ENCODE results near the gene LIMS2.

LIMS2 gene

DNA sequence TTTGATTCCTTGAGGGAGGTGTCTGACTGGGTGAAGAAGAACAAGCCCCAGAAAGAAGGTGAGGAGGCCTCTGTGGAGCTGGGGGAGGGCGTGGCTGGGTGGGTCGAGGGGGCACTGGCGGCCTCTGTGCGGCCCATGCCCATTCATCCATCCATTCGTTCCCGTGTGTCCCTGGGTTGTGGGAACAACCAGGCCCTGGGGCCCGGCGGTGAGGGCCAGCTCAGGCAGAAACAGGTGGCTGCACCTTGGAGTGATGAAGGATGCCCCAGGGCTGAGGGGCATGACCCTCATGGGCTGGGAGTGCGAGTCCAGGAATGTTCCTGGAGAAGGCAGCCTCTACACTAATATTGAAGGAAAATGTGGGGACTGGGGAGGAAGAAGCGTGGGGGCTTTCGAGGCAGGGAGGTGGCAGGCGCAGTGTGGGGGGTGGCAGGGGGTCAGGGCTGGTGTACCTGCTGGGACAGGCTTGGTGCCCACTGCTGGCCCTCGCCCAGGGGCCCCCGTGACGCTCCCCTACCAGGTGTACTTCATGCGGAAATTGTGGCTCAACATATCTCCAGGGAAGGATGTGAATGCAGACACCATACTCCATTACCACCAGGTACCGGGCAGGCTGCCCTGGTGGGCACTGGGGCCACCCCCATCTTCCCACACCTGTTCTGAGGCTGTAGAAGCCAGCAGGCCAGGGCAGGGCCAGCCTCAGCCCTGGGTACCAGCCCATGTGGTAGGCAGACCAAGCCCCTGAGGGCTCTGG lies 40.5 kb downstream of the LIMS2 start:
- no peak for DNase-seq (ENCODE audit: low read depth)

DNA sequence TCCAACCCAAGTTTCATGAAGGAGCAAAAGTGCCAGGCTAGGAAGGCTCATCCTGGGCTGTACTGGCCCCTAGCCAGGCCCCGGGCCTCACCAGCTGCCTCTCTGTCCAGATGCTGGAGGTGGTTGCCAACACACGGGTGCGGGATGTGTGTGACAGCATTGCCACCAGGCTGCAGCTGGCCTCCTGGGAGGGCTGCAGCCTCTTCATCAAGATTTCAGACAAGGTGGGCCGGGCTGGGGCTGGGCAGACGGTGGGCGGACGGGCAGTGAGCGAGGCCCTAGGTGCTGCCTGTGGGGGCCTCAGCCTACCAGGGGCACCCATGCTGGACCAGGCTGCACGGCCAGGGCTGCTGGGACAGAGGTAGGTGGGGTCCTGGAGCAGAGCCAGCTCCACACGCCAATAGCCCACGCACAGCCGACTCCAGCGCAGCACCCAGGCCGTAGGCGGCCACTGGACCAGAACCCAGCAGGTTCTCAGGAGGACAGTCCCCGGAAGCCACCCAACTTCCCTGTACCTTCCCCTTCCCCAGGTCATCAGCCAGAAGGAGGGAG lies 41.2 kb downstream of the LIMS2 start:
- no peak for DNase-seq (ENCODE audit: low read depth)

DNA sequence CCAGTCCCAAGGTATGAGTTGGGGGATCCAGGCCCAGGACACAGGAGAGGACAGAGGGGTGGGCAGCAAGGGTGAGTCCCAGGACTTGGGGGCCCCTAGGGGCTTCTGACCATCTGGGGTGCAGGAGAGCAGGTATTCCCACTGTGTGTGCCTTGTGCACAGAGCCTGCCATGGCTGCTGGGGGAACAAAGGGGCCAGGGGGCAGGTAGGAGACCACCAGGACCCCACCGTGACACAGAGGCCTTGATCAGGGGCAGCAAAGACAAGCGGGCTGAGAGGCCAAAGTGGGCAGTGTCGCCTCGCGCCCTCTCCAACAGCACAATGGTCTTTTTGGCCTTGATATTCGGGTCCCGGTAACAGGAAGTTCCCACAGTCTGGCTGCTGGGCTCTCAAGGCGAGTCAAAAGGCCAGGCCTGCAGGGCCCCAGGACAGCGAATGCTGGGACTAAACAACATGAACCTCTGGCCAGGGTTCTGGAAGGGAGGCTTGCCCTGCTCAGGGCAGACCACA lies 41.7 kb downstream of the LIMS2 start:
- no peak for DNase-seq (ENCODE audit: low read depth)

DNA sequence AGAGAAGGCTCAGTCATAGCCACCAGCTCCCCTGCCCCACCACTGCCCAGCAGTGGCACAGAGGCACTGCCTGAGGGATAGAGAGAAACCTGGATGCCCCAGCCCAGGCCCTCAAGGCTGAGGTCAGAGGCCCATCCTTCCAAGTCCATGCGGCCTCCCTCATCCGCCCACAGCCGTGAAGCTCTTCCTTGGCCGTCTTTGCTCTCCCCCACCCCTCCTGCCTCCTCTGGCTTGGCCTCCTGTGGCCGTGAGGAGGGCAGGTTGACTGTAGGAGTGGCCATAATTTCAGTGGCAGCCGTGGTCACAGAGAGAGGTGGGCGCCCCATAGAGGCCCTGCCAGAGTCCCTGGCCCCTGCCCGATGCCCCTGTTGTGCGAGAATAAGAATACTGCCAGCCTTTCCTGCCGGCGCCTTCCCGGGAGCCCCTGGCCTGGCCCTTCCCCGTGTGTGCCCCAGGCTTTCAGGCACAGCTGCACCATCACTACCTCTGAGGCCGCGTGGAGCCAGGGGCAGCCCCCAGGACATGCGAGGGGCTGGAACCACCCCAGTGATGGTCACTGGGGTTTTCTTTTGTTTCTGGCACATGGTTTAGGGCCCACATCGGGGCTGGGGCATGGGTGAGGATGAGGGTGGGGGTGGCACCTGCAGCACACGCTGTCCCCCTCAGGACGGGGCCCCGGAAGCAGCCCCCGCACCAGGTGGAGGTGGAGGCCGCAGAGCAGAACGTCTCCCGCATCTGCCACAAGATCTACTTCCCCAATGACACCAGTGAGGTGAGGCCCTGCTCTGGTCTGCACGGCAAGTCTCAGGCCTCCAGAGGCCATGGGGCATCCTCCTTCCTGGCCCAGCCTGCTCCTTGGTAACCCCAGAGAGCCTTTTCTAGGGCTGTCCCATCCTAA lies 42.5 kb downstream of the LIMS2 start:
- no peak for DNase-seq (ENCODE audit: low read depth)

DNA sequence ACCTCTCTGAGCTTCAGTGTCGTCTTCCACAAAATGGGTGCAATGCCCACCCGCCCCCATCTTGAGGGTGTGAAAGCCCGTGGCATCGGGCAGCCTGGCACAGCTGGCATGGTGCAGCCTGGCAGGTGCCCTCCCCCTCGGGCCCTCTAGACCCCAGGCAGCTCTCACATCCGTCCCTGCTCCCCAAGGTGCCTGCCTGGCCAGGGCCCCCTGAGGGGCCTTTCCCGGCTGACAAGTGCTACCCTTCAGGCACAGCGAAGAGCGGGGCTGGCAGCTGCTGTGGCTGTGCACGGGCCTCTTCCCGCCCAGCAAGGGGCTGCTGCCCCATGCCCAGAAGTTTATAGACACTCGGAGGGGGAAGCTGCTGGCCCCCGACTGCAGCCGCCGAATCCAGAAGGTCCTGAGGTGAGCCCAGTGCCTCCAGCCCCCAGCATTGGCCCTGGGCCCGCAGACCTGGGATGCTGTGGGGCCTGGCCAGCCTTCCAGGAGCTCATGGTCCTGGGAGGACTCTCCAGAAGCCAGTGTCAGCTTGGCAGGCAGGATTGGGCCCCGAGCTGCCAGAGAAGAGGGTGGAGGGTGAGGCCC lies 43.2 kb downstream of the LIMS2 start:
- DNase-seq (ENCODE audit: low read depth), result no peak

DNA sequence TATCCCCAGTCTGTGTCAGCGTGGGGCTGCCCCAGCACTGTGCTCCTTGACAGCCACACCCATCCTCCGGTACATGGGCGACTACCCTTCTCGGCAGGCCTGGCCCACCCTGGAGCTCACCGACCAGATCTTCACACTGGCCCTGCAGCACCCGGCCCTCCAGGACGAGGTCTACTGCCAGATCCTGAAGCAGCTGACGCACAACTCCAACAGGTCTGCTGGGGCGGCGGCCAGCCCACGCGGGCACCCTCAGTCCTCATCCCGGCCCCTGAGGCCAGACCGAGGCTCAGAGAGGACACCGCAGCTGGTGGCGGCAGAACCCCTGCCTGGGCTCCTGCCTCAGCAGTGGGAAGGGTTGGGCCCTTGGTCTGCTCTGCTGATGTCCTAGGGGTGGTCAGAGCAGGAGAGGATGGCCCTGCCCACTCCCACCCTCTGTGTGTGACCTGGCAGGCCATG lies 43.8 kb downstream of the LIMS2 start:
- no peak for DNase-seq (ENCODE audit: low read depth)

DNA sequence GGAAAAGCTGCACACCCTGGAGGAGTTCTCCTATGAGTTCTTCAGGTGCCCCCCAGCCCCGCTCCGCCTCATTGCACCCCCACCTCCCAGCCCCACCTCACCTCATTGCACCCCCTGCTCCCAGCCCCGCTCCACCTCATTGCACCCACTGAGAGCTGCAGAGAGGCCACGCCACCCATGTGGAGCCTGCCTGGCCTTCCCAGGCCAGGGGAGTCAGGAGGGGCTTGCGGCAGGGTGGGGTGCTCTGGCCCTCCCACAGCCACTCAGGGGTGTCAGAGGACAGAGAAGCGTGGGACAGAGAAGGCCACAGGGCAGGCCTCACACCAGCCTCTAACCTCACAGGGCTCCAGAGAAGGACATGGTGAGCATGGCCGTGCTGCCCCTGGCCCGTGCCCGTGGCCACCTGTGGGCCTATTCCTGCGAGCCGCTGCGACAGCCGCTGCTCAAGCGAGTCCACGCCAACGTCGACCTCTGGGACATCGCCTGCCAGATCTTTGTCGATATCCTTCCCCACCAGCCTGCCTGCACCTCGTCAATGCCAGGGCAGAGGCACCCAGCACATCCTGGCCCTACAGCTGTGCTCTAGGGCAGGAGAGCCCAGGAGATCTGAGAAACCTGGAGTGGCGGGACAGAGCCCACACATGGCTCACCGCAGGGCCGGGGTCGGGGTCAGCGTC lies 44.3 kb downstream of the LIMS2 start:
- DNase-seq (ENCODE audit: low read depth), result no peak

DNA sequence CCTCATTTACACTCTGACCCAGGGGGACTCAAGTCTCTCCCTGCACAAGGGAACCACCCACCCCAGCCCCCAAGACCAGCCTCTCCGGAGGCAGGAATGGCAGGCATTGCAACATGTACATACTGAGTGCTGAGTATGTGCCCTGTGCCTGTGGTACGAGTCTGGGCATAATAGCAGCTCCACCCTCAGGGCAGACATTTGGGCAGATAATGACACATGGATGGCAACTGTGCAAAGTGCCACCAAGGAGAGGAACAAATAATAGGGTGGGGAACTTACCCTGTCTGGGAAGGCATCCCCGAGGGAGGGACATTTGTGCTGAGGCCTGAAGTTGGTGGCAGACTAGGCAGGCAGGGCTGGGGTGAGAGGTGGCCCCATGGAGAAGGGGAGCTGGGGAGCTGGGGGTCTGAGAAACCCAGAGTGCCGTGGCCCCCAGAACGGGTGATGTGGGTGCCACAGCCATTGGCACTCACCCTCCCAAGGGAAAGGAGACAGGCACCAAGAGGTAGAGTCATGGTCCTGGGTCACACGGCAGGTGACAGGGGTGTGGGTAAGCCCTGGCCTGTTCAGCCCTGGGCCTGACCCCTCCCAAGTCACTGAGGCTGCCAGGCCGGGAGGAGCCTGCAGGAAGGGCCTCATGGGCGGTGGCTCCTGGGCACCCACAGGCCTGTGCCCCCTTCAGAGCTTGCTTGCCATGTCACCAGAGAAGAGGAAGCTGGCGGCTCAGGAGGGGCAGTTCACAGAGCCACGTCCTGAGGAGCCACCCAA lies 45.0 kb downstream of the LIMS2 start:
- no peak for DNase-seq (ENCODE audit: low read depth)

DNA sequence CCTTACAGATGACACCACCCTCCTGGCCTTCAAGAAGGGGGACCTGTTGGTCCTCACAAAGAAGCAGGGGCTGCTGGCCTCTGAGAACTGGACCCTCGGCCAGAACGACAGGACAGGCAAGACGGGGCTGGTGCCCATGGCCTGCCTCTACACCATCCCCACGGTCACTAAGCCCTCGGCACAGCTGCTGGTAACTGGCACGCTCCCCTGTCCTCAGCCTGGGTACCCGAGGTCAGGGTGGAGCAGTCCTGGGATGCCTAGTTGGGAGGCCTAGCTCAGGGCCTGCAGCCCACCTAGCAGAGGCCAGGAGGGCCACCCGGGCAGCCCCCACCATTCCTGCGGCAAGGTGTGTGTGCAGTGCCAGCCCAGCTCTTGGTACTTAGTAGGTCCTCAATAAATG lies 45.7 kb downstream of the LIMS2 start:
- DNase-seq (ENCODE audit: low read depth), result no peak

DNA sequence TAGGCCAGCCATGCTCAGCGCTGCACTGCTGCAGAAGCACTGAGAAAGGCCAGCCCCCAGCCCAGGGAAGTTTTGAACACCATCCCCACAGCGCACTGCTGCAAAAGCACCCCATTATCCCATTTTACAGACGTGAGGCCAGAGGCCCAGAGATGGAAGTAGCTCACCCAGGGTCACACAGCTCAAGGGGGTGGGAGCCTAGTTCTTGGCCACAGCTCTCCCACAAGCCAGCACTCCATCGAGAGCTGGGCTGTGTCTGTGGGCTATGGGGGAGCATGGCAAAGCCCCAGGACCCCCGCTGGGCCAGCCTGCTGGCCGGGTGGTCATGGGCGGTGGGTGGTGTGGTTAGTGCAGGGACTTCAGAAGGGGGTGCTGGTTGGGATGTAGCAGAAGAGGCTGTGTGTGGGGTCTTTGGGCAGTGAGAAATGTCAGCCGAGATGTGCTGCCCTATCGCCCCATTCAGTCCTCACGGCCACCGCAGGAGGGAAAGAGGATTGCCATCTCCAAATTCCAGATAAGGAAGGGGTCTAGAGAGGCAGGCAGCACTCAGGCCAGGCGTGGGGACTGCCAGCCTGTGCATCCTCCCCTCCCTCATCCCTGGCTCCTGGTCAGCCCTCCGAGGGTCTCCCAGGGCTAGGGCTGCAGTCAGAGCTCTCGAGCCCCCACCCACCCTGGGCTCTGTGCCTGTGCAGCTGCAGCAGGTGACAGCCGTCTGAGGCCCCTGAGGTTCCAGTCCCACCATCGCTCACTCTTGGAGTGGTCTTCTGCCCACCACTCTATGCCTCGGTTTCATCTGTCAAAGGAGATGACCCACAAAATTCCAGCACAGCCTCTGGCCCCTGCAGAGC lies 46.3 kb downstream of the LIMS2 start:
- no peak for DNase-seq (ENCODE audit: low read depth)

DNA sequence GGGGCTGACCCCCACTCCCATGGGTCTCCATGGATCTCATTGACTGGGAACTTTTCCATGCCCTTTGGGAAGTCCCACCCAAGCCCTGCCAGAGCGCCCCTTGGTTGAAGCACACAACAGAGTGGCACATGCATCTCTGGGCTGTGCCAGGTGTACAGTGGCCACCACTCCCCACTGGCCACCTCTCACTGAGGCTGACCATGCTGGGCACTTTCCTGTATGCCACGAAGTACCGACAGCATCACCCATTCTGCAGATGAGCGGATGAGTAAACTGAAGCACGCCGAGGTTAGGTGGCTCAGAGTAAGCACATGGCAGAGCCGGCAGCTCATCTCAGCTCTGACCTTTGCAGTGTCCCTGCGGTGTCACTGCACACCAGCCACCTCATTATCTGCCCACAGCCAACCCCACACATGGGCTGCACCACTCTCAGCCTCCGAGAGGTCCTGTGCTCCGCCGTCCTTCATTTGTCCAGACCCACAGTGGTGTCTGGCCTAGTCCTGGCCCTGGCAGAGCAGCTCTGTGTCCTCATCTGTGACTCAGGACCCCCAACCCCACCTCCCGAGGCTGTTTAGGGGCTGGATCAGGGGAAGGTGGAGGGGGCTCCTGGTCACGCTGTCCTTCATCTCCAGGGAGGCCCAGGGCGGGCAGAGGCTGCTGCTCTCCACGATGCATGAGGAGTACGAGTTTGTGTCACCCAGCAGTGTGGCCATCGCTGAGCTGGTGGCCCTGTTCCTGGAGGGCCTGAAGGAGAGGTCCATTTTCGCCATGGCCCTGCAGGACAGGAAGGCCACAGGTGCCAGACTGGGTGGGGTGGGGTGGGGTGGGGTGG lies 47.4 kb downstream of the LIMS2 start:
- no peak for DNase-seq (ENCODE audit: low read depth)

DNA sequence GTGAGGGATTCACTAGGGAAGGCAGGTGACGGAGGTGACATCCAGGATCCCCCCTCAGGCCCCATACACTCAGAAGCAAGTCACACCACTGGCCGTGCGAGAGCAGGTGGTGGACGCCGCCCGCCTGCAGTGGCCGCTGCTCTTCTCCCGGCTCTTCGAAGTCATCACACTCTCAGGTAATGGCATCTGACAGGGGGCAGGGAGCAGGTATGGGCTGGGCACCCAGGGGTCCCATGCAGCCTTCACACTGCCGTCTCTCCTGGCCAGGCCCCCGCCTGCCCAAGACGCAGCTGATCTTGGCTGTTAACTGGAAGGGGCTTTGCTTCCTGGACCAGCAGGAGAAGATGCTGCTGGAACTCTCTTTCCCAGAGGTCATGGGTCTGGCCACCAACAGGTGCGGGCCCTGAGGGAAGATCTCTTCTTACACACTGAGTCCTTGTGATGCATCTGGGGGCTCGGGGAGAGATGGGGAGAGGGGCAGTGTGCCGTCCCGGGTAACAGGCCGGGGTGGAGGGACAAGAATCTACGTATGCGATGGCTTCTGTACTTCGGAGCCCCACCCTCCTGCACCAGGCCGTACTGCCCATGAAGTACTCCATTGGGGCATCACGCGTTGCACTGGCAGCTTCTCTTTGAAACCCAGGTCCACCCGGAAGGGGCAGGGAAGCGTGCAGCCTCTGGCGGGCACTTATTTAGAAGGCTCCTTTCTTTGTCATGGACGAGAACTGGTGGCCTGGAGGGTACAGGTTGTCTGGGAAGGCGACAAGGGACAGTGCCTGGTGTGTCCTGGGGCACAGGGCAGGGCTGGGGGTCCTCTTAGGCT lies 48.2 kb downstream of the LIMS2 start:
- no peak for DNase-seq (ENCODE audit: low read depth)

DNA sequence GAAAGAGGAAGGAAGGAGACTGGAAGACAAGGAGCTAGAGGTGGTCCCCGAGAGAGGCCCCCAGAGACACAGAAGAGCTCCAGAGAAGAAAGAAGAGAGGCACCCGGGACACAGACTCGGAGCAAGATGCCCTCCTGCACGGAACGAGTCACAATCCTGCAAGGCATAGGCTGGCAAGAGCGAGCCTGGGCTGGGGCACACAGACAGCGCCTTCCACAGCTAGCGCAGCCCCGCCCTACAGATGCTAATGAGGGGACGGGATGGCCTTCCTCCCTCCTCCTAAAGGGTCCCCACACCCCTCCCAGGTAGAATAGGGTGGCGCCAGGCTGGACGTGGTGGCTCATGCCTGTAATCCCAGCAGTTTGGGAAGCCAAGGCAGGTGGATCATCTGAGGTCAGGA lies 49.2 kb downstream of the LIMS2 start:
- no peak for DNase-seq (ENCODE audit: low read depth)

DNA sequence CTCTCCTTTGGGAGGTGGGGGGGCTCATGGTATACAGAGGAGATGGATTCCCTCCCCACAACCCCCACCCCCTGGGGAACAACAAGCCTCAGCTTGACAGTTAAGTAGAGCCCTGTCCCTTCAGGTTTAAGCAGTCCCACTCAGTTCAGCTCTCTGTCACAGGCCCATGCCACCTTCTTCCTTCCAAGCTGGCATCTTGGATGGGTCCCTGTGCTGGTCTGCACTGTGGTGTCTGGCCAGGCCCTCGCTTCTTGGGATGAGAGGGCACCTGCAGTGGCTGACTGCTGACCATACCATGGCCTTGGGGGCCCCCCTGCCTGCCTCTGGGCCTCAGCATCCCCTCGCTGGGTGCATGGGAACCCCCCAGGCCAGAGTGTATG lies 49.8 kb downstream of the LIMS2 start:
- no peak for DNase-seq (ENCODE audit: low read depth)

DNA sequence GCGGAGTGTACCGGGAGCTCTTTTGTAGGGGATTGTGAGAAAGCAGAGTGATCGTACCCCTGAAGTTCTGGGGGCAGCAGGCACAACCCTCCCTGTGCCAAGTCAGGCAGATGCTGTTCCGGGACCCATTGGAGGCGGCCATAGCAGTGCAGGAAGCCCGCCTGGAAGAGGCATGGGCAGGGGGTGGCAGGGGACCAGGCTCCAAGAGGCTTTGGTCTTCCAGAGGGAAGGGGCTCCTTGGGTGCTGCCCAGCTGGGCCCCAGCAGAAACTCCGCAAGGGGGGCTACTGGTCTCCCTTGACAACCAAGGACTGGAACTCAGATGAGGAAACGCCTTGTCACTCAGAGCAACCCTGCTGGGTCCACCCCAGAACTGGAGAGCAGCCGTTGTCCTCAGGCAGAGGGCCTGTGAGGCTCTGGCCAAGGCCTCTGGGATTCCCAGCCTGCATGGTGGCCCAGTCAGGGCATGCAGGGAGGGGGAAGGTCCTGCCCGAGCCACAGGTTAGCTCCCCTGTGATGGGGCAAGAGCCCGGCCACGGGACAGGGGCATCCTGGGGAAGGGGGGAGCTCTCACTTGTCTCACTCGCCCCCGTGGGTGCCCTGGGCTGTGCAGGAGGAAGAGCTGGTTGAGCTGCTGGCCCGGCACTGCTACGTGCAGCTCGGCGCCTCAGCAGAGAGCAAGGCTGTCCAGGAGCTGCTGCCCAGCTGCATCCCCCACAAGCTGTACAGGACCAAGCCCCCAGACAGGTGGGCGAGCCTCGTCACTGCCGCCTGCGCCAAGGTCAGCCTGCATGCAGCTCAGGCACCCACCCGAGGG lies 50.4 kb downstream of the LIMS2 start:
- no peak for DNase-seq (ENCODE audit: low read depth)

DNA sequence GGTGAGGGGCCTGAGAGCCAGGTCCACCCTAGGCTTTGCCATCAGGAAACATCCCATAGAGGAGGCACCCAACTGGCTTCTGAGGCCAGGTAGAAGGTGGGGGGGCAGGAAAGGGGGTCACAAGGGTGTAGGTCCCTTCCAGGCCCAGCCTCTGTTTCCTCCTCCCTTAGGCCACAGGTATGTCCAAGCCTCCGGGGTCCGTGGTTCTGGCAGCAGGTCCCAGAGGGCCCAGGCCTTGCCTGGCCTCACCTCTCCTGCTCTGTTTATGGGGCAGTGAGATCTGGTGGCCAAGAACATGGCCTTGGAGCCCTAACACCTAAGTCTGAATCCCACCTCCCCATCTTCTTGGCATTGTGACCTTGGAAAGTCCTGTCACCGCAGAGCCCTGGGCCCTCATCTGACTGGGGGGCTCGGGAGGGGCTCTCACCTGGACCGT lies 51.0 kb downstream of the LIMS2 start:
- no peak for DNase-seq (ENCODE audit: low read depth)
